Measurements from ENCODE around the gene RRAGD. TPM values are rescaled to one million over a fixed set of nuclear protein-coding genes. Genes with fewer than 3 reads are reported as not detected.

RRAGD gene
- total RNA-seq, 2 donors from 2014 or later = 0.95 to 2.0 TPM

DNA sequence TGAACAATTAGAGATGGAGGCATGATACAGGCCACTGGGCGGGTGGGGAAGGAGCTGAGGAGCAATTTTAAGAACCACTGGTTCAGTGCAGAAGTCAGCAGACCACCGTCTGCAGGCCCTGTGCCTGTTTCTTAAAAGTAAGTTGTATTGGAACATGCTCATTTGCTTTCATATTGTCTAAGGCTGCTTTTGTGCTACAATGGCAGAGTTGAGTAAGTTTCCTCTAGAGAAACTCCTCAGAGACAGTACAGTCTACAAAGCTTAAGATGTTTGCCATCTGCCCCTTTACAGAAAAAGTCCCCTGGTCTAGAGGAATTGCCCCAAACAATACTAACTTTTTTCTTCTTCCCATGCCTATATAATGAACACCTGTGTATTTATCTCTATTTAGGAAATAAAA lies 31.0 kb downstream of the RRAGD start:
- no peaks in the 10 kb centered on the region for H3K36me3 Mint-ChIP-seq (ENCODE audit: low read depth)
- TF ChIP-seq, protein P1, sequence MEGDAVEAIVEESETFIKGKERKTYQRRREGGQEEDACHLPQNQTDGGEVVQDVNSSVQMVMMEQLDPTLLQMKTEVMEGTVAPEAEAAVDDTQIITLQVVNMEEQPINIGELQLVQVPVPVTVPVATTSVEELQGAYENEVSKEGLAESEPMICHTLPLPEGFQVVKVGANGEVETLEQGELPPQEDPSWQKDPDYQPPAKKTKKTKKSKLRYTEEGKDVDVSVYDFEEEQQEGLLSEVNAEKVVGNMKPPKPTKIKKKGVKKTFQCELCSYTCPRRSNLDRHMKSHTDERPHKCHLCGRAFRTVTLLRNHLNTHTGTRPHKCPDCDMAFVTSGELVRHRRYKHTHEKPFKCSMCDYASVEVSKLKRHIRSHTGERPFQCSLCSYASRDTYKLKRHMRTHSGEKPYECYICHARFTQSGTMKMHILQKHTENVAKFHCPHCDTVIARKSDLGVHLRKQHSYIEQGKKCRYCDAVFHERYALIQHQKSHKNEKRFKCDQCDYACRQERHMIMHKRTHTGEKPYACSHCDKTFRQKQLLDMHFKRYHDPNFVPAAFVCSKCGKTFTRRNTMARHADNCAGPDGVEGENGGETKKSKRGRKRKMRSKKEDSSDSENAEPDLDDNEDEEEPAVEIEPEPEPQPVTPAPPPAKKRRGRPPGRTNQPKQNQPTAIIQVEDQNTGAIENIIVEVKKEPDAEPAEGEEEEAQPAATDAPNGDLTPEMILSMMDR (conservative IDR thresholded peaks at IDR 0.05) = no peak
- Histone ChIP-seq H3K9ac (ENCODE audit: extremely low read depth, low read length, poor library complexity, severe bottlenecking) (no peak overlapping the region), H3K27ac (ENCODE audit: low read depth, low read length) (no peak overlapping the region), H3K27me3 (ENCODE audit: control insufficient read depth, insufficient read depth, low read length, poor library complexity, severe bottlenecking) (peaks cover 12% of the 10 kb centered on the region), H3K4me1 (ENCODE audit: control insufficient read depth, insufficient read depth, low read length) (no peaks in the 10 kb centered on the region), H3K36me3 (ENCODE audit: control insufficient read depth, insufficient read depth, low read length) (no peaks in the 10 kb centered on the region), H3K4me3 (ENCODE audit: low read length) (no peak overlapping the region), H3K9me3 (ENCODE audit: control insufficient read depth, low read length) (no peaks in the 10 kb centered on the region)
- peaks cover 4% of the 10 kb centered on the region for H3K4me1 Mint-ChIP-seq
- H3K27ac Mint-ChIP-seq = no peak overlapping the region
- H3K27me3 Mint-ChIP-seq (ENCODE audit: insufficient read depth) = peaks cover 26% of the 10 kb centered on the region
- no peak for DNase-seq
- no peaks in the 10 kb centered on the region for H3K9me3 Mint-ChIP-seq
- WGBS, 2 experiments (ENCODE audit: insufficient coverage in 1 of 2, insufficient read length in 1 of 2) = 81 to 87% methylated on average over 2 of the region's 2 CpGs
- H3K4me3 Mint-ChIP-seq = no peak overlapping the region

DNA sequence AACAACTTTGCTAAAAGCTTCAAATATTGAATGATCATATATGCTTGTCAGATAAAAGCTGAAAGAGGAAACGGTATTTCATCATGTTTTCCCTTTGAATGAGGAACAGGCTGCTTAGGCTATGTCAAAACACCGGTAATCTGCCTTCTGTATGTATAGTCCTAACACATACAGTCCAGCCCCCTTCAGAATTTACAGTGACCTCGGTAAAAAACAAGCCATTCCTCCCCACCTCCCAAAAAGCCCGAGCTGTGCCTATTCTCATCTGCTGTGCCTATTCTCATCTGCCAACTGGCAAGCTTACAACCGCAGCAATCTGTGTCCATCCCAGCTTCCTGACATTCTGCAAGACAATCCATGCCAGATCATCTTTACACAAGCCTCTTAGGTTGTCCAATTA lies 32.8 kb downstream of the RRAGD start:
- TF ChIP-seq, protein P1 (conservative IDR thresholded peaks at IDR 0.05) = no peak
- no peak overlapping the region for H3K4me3 ChIP-seq (ENCODE audit: low read length)
- no peaks in the 10 kb centered on the region for H3K9me3 ChIP-seq (ENCODE audit: control insufficient read depth, low read length)
- no peaks in the 10 kb centered on the region for H3K9me3 Mint-ChIP-seq
- no peak overlapping the region for H3K27ac ChIP-seq (ENCODE audit: low read depth, low read length)
- no peak overlapping the region for H3K4me3 Mint-ChIP-seq
- no peak overlapping the region for H3K27ac Mint-ChIP-seq
- H3K27me3 Mint-ChIP-seq (ENCODE audit: insufficient read depth) = peaks cover 26% of the 10 kb centered on the region
- no peaks in the 10 kb centered on the region for H3K36me3 Mint-ChIP-seq (ENCODE audit: low read depth)
- no peak for DNase-seq
- H3K4me1 ChIP-seq (ENCODE audit: control insufficient read depth, insufficient read depth, low read length) = no peaks in the 10 kb centered on the region
- 89 to 100% methylated on average over 2 to 5 of the region's 5 CpGs for WGBS, 2 experiments (ENCODE audit: insufficient coverage in 1 of 2, insufficient read length in 1 of 2)
- H3K36me3 ChIP-seq (ENCODE audit: control insufficient read depth, insufficient read depth, low read length) = no peaks in the 10 kb centered on the region
- H3K9ac ChIP-seq (ENCODE audit: extremely low read depth, low read length, poor library complexity, severe bottlenecking) = no peak overlapping the region
- H3K27me3 ChIP-seq (ENCODE audit: control insufficient read depth, insufficient read depth, low read length, poor library complexity, severe bottlenecking) = peaks cover 12% of the 10 kb centered on the region
- peaks cover 13% of the 10 kb centered on the region for H3K4me1 Mint-ChIP-seq

DNA sequence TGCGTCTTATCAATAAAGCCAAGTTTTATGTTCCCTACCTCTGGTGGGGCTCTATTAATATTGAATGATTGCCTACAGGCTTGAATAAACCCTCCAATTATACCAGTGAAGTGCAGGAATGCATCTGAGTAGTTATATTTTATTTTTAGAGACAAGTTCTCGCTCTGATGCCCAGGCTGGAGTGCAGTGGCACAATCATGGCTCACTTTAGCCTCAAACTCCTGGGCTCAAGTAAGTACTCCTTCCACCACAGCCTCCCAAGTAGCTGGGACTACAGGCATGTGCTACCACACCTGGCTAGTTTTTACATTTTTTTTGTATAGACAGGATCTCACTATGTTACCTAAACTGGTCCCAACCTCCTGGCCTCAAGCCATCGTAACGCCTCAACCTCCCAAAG lies 33.4 kb downstream of the RRAGD start:
- H3K27ac Mint-ChIP-seq = no peak overlapping the region
- H3K4me3 Mint-ChIP-seq = no peak overlapping the region
- Histone ChIP-seq H3K4me3 (ENCODE audit: low read length) (no peak overlapping the region), H3K9me3 (ENCODE audit: control insufficient read depth, low read length) (no peaks in the 10 kb centered on the region), H3K27ac (ENCODE audit: low read depth, low read length) (no peak overlapping the region), H3K36me3 (ENCODE audit: control insufficient read depth, insufficient read depth, low read length) (no peaks in the 10 kb centered on the region), H3K4me1 (ENCODE audit: control insufficient read depth, insufficient read depth, low read length) (no peaks in the 10 kb centered on the region), H3K27me3 (ENCODE audit: control insufficient read depth, insufficient read depth, low read length, poor library complexity, severe bottlenecking) (peaks cover 12% of the 10 kb centered on the region), H3K9ac (ENCODE audit: extremely low read depth, low read length, poor library complexity, severe bottlenecking) (no peak overlapping the region)
- no peak for DNase-seq
- no peaks in the 10 kb centered on the region for H3K36me3 Mint-ChIP-seq (ENCODE audit: low read depth)
- peaks cover 13% of the 10 kb centered on the region for H3K4me1 Mint-ChIP-seq
- WGBS, 2 experiments (ENCODE audit: insufficient coverage in 1 of 2, insufficient read length in 1 of 2) = 92 to 96% methylated on average over 4 of the region's 4 CpGs
- H3K9me3 Mint-ChIP-seq = no peaks in the 10 kb centered on the region
- TF ChIP-seq, protein P1 (conservative IDR thresholded peaks at IDR 0.05) = no peak
- peaks cover 26% of the 10 kb centered on the region for H3K27me3 Mint-ChIP-seq (ENCODE audit: insufficient read depth)
